ENCODE results near the gene TNNT3. TPM values are rescaled to one million over a fixed set of nuclear protein-coding genes. Genes with fewer than 3 reads are reported as not detected.

The TNNT3 gene
- total RNA-seq, 1 experiment from 2014 or later, result 0.71 TPM

DNA sequence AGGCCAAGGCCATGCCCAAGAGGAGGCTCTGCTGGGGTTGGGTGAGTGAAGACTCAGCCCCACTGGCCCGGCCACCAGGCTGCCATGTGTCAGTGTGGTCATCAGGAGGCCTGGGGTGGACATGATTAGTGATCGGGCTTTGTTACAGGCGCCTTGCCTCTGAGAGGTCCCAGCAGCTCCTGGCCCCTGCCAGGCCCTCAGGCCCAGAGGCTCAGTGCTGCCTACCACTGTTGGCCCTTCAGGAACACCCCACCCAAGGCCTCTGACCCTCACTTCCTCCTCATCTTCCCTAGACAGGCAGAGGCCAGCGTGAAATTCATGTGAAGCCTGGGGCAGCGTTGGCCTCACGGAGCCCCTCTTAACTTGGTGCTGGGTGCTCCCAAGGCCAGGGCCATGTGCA is 29.8 kb downstream of the TNNT3 start:
- Histone ChIP-seq H3K27me3 (ENCODE audit: insufficient read depth, low read length) (no peaks in the 10 kb centered on the region), H3K9me2 (ENCODE audit: insufficient read depth) (no peaks in the 10 kb centered on the region), H3K36me3 (ENCODE audit: control insufficient read depth in 1 of 2, insufficient read depth in 2 of 2, low read length in 2 of 2) (no peaks in the 10 kb centered on the region), H3K4me1 (ENCODE audit: control insufficient read depth in 1 of 2, insufficient read depth in 2 of 2, low read length in 2 of 2) (no peaks in the 10 kb centered on the region), H3K79me2 (ENCODE audit: insufficient read depth, low read length) (no peaks in the 10 kb centered on the region), H3K4me2 (ENCODE audit: low read length) (no peak overlapping the region), H4K20me1 (ENCODE audit: insufficient read depth) (no peaks in the 10 kb centered on the region), H3K9ac (ENCODE audit: low read length) (no peak overlapping the region), H3K4me3 (replicated peaks in 1 of 2; ENCODE audit: low read depth in 1 of 2, low read length in 2 of 2) (no peak overlapping the region), H3K27ac (ENCODE audit: low read depth, low read length) (no peak overlapping the region), H3K9me3 (ENCODE audit: control insufficient read depth in 1 of 2, insufficient read depth in 1 of 2, low read depth in 1 of 2, low read length in 2 of 2) (no peaks in the 10 kb centered on the region), H2AFZ (ENCODE audit: low read depth, low read length, poor library complexity, severe bottlenecking) (no peak overlapping the region)
- intact Hi-C loops (cut with micrococcal nuclease), result loop anchor here (10.0 kb wide), 1 partner anchor 55 kb away; the partner anchor contains the start of gene PRR33
- ChIA-PET CTCF (interaction anchor here (0.9 to 4.2 kb wide), 7 partner anchors 10 to 297 kb away, joined by 3 to 43 read pairs (median 7); partner anchors contain the start of gene SYT8), RAD21 (ENCODE audit: low non-redundant PET in 1 of 2, low total read pairs in 2 of 2, uncharacterized antibody in 2 of 2, unreplicated experiment in 2 of 2) (no interaction called here), POLR2A (no interaction called here)
- DNase-seq (ENCODE audit: low read depth, low spot score), result no peak
- no TSS peak for BruUV-seq (replicated peaks)
- no peak for ATAC-seq
- TF ChIP-seq CEBPB (IDR thresholded peaks at IDR 0.05; ENCODE audit: low read depth) (no peak), SP1 (IDR thresholded peaks at IDR 0.05; ENCODE audit: low read depth) (no peak), POLR2AphosphoS5 (IDR thresholded peaks at IDR 0.05; ENCODE audit: low read depth, low read length) (no peak), SRF (IDR thresholded peaks at IDR 0.05; ENCODE audit: low read depth) (no peak), POLR2A (IDR thresholded peaks at IDR 0.05; ENCODE audit: borderline replicate concordance, extremely low read depth, insufficient read depth, insufficient read length) (no peak), CBX3 (IDR thresholded peaks at IDR 0.05; ENCODE audit: low read depth) (no peak), FOSL1 (IDR thresholded peaks at IDR 0.05; ENCODE audit: low read depth) (no peak), EZH2phosphoT487 (IDR thresholded peaks at IDR 0.05; ENCODE audit: borderline replicate concordance) (no peak), JUND (IDR thresholded peaks at IDR 0.05) (no peak), EGR1 (IDR thresholded peaks at IDR 0.05; ENCODE audit: low read depth) (no peak), RAD21 (IDR thresholded peaks at IDR 0.05; ENCODE audit: low read depth) (no peak), EZH2 (IDR thresholded peaks at IDR 0.05) (no peak), SIN3A (IDR thresholded peaks at IDR 0.05; ENCODE audit: low read depth) (no peak), ELF1 (IDR thresholded peaks at IDR 0.05; ENCODE audit: borderline replicate concordance, low read depth) (no peak), TCF7L2 (IDR thresholded peaks at IDR 0.05; ENCODE audit: borderline replicate concordance, extremely low read depth, insufficient read depth, insufficient read length) (no peak)
- TF ChIP-seq, protein P1, sequence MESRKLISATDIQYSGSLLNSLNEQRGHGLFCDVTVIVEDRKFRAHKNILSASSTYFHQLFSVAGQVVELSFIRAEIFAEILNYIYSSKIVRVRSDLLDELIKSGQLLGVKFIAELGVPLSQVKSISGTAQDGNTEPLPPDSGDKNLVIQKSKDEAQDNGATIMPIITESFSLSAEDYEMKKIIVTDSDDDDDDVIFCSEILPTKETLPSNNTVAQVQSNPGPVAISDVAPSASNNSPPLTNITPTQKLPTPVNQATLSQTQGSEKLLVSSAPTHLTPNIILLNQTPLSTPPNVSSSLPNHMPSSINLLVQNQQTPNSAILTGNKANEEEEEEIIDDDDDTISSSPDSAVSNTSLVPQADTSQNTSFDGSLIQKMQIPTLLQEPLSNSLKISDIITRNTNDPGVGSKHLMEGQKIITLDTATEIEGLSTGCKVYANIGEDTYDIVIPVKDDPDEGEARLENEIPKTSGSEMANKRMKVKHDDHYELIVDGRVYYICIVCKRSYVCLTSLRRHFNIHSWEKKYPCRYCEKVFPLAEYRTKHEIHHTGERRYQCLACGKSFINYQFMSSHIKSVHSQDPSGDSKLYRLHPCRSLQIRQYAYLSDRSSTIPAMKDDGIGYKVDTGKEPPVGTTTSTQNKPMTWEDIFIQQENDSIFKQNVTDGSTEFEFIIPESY (IDR thresholded peaks at IDR 0.05; ENCODE audit: extremely low read depth, insufficient replicate concordance, low read length), result no peak
- TF ChIP-seq, protein P2, sequence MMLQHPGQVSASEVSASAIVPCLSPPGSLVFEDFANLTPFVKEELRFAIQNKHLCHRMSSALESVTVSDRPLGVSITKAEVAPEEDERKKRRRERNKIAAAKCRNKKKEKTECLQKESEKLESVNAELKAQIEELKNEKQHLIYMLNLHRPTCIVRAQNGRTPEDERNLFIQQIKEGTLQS (IDR thresholded peaks at IDR 0.05), result no peak
- TF ChIP-seq, protein P3, sequence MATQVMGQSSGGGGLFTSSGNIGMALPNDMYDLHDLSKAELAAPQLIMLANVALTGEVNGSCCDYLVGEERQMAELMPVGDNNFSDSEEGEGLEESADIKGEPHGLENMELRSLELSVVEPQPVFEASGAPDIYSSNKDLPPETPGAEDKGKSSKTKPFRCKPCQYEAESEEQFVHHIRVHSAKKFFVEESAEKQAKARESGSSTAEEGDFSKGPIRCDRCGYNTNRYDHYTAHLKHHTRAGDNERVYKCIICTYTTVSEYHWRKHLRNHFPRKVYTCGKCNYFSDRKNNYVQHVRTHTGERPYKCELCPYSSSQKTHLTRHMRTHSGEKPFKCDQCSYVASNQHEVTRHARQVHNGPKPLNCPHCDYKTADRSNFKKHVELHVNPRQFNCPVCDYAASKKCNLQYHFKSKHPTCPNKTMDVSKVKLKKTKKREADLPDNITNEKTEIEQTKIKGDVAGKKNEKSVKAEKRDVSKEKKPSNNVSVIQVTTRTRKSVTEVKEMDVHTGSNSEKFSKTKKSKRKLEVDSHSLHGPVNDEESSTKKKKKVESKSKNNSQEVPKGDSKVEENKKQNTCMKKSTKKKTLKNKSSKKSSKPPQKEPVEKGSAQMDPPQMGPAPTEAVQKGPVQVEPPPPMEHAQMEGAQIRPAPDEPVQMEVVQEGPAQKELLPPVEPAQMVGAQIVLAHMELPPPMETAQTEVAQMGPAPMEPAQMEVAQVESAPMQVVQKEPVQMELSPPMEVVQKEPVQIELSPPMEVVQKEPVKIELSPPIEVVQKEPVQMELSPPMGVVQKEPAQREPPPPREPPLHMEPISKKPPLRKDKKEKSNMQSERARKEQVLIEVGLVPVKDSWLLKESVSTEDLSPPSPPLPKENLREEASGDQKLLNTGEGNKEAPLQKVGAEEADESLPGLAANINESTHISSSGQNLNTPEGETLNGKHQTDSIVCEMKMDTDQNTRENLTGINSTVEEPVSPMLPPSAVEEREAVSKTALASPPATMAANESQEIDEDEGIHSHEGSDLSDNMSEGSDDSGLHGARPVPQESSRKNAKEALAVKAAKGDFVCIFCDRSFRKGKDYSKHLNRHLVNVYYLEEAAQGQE (IDR thresholded peaks at IDR 0.05; ENCODE audit: low read depth), result no peak
